GM19025 (cell line): ENCODE measurements around the gene LRRC52.
"Not testable (repeated sequence)": the region's sequence is repeated elsewhere in the genome, so short reads cannot be mapped to it uniquely, and the experiment has no call there.

ENCODE experiments used
- ATAC-seq: cut with Tn5 transposase; IDR thresholded peaks from one replicate; pipeline ENCODE4 v1.9.1; 2021; ENCODE audit warnings: mild to moderate bottlenecking, low read depth, moderate library complexity; ENCODE audit not compliant: unreplicated experiment

The LRRC52 gene

GRCh38 chr1:165580931-165581871 is 37.4 kb downstream of the LRRC52 start:
- no peak for ATAC-seq

- no peak for ATAC-seq
Measured at GRCh38 chr1:165581926-165582325, 38.1 kb downstream of the LRRC52 start.

- ATAC-seq, result no peak
Measured at GRCh38 chr1:165586398-165586797, 42.6 kb downstream of the LRRC52 start.

GRCh38 chr1:165591391-165591790 is 47.6 kb downstream of the LRRC52 start:
- ATAC-seq, result not testable (repeated sequence)

- no peak for ATAC-seq
Measured at GRCh38 chr1:165592945-165593823, 49.4 kb downstream of the LRRC52 start.

- no peak for ATAC-seq
Measured at GRCh38 chr1:165595246-165595938, 51.6 kb downstream of the LRRC52 start.

GRCh38 chr1:165597883-165598675 is 54.3 kb downstream of the LRRC52 start:
- peak; percentile 98 for ATAC-seq

GRCh38 chr1:165598676-165599059 is 54.9 kb downstream of the LRRC52 start:
- no peak for ATAC-seq

GRCh38 chr1:165600793-165601192 is 57.0 kb downstream of the LRRC52 start:
- ATAC-seq, result no peak

GRCh38 chr1:165603810-165604209 is 60.0 kb downstream of the LRRC52 start:
- no peak for ATAC-seq

GRCh38 chr1:165605246-165605645 is 61.4 kb downstream of the LRRC52 start:
- no peak for ATAC-seq

GRCh38 chr1:165606676-165607075 is 62.9 kb downstream of the LRRC52 start:
- not testable (repeated sequence) for ATAC-seq

- ATAC-seq, result no peak
Measured at GRCh38 chr1:165610866-165611265, 67.1 kb downstream of the LRRC52 start.

GRCh38 chr1:165612062-165612461 is 68.3 kb downstream of the LRRC52 start:
- no peak for ATAC-seq
